ENCODE results near the gene THAP2.

Gene THAP2

DNA sequence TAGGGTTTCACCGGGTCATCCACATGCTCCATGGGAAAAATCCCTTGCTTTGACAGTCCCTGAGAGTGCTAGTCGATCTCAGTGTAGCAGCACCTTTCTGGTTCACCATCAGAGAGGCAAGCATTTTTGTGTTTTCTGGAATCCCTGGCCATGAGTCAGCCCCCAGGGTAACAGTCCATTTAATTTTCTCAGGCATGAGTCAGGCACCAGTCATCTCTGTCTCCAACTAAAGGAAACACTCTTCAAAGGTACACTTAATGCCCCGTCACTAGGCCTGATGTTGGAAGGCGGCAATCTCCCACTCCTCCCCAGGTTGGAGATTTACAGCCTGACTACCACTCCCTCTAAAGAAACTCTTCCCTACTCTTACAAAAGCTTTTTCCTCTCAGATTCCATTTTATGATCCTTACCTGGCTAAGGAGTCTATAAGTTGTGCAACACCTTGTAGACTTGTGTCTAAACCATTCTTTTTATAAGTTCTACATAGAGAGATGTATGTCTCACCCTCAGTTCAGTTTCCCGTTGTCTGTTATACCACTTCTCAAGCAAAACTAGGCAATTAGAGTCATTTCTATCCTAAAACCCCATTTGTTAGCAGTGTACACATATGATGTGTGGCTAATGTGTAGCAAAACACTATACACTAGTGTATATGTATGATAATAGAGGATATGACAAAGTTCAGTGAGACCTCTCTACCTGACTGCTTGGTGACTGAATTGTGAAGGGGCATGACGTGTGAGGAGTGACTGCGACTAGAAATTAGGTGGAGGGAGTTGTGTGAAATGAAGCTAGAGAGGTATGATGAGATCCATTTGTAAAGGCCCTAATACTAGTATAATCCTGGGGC lies 46.4 kb downstream of the THAP2 start:
- peak; percentile 37 for DNase-seq (ENCODE audit: low read depth, low spot score)
- no peak overlapping the region for H3K4me3 ChIP-seq (ENCODE audit: low read depth, low read length)

DNA sequence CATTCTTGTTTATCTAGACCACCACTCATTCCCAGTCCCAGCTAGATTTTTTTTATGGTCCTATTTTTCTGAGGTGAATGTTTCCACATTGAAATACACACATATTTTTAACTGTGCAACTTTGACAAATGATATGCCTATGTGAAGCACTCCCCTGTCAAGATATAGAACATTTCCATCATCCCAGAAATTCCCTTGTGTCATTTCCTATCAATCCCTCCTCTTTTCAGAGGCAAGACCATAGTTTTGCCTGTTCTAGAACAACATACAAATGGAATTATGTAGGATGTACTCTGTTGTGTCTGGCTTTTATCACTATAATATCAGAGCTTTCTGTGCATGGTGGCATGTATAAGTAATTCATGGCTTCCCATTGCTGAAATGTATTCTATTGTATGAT lies 54.5 kb downstream of the THAP2 start:
- ChIA-PET CTCF (interaction anchor here (1.0 to 1.6 kb wide), 2 partner anchors 28 to 36 kb away, joined by 3 read pairs; partner anchors contain the start of gene RAB21), POLR2A (no interaction called here)
- TF ChIP-seq, protein P1, sequence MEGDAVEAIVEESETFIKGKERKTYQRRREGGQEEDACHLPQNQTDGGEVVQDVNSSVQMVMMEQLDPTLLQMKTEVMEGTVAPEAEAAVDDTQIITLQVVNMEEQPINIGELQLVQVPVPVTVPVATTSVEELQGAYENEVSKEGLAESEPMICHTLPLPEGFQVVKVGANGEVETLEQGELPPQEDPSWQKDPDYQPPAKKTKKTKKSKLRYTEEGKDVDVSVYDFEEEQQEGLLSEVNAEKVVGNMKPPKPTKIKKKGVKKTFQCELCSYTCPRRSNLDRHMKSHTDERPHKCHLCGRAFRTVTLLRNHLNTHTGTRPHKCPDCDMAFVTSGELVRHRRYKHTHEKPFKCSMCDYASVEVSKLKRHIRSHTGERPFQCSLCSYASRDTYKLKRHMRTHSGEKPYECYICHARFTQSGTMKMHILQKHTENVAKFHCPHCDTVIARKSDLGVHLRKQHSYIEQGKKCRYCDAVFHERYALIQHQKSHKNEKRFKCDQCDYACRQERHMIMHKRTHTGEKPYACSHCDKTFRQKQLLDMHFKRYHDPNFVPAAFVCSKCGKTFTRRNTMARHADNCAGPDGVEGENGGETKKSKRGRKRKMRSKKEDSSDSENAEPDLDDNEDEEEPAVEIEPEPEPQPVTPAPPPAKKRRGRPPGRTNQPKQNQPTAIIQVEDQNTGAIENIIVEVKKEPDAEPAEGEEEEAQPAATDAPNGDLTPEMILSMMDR (IDR thresholded peaks at IDR 0.05; ENCODE audit: insufficient read depth, low read length, missing control alignments), result no peak
- DNase-seq (ENCODE audit: low read depth, low spot score), result no peak
- H3K4me3 ChIP-seq (ENCODE audit: low read depth, low read length), result no peak overlapping the region

More for the DNA sequence above, 46.4 kb downstream of the THAP2 start:
- TF ChIP-seq, protein P1 (IDR thresholded peaks at IDR 0.05; ENCODE audit: insufficient read depth, low read length, missing control alignments), result no peak
- POLR2A ChIA-PET, result no interaction called here
- CTCF ChIA-PET, result interaction anchor here (1.0 kb wide), 1 partner anchor 37 kb away, joined by 3 read pairs; no protein-coding TSS in a partner anchor

DNA sequence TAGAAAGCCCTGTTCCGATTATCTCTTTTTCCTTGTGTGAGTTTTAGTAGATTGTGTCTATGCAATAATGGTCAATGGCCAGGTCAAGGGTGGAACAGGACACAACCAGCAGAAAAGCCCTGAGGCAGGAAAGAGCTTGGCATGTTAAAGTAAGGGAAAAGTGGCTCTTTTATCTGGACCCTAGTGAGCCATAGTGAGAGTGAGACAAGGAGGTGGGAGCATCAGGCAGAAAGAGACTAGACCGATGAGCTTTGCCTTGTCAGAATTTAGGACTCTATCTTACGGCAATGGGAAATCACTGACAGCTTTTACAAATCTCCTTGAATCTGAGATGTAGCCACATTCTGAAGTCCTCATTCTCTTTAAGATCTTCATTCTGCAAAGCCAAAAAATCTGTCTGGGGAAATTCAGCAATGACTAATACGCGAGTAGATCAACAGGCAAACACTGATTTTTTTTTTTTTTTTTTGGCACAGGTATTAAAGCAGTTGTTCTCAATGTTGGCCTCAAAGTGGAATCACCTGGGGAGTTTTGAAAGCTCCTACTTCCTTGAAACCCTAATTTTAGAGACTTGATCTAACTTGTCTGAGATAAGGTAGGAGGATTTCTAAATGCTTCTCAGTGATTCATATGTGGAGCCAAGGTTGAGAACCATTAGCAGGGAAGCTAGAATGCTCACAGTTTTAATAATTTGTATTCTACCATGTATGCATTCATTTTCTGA lies 55.7 kb downstream of the THAP2 start:
- CTCF ChIA-PET, result no interaction called here
- DNase-seq (ENCODE audit: low read depth, low spot score), result no peak
- H3K4me3 ChIP-seq (ENCODE audit: low read depth, low read length), result no peak overlapping the region
- POLR2A ChIA-PET, result no interaction called here
- TF ChIP-seq, protein P1 (IDR thresholded peaks at IDR 0.05; ENCODE audit: insufficient read depth, low read length, missing control alignments), result no peak

DNA sequence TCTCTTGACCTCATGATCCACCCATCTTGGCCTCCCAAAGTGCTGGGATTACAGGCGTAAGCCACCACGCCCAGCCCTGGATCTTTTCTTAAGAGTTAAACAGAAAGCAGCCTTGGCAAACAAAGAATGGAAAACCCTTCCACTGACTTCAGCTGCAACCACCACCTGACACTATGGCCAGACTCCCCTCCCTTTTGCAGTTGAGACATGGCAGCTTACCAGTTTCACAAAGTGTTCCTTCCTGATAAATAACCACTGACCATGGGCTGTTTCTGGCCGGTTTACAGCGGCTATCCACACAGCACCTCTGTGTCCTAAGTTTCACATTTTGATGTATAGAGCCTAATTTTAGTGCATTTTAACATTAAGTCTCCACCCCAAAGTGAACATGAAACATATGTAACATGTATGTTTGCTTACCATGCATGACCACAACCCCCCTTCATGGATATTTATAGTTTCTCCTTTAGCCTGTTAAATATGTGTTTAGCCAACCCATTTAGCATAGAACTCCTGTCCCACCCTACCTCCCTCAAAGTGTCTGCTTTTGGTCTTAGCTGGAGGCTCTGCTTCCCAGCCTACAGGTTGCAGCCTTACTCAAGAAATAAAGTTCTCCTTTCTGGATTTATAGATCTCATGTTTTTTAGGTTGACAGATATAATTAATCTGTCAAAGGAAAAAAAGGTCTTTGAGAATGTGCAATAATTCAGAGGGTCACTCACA lies 57.8 kb downstream of the THAP2 start:
- POLR2A ChIA-PET, result interaction anchor here (0.7 kb wide), 1 partner anchor 341 kb away, joined by 4 read pairs; no protein-coding TSS in a partner anchor
- H3K4me3 ChIP-seq (ENCODE audit: low read depth, low read length), result no peak overlapping the region
- CTCF ChIA-PET, result interaction anchor here (0.6 to 1.6 kb wide), 2 partner anchors 26 to 47 kb away, joined by 3 to 4 read pairs; no protein-coding TSS in a partner anchor
- no peak for DNase-seq (ENCODE audit: low read depth, low spot score)
- TF ChIP-seq, protein P1 (IDR thresholded peaks at IDR 0.05; ENCODE audit: insufficient read depth, low read length, missing control alignments), result no peak

DNA sequence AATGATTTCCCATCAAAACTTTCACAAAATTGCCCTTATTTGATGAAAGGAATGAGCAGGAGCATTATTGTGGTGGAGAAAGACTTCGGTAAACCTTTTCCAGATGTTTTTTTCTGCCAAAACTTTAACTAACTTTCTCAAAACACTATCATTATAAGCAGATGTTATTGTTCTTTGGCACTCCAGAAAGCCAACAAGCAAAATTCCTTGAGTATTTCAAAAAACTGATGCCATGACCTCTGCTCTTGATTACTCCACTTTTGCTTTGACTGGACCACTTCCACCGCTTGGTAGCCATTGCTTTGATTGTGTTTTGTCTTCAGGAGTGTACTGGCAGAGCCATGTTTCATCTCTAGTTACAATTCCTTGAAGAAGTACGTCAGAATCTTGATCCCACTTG lies 60.9 kb downstream of the THAP2 start:
- ChIA-PET POLR2A (no interaction called here), CTCF (interaction anchor here (1.6 kb wide), 1 partner anchor 16 kb away, joined by 3 read pairs; no protein-coding TSS in a partner anchor)
- no peak overlapping the region for H3K4me3 ChIP-seq (ENCODE audit: low read depth, low read length)
- TF ChIP-seq, protein P1 (IDR thresholded peaks at IDR 0.05; ENCODE audit: insufficient read depth, low read length, missing control alignments), result no peak
- DNase-seq (ENCODE audit: low read depth, low spot score), result no peak
